GM23338 (cell line): ENCODE measurements around the gene FAT1. TPM values are rescaled to one million over a fixed set of nuclear protein-coding genes. Genes with fewer than 3 reads are reported as not detected.
A peak's percentile ranks its signal among the peaks of the same experiment; 100 is the strongest.

Experiments
- ATAC-seq: fragments of 200-7000 bp; cut with Tn5 transposase; 3 replicates; pipeline ENCODE4 v1.9.1; 2020
- DNase-seq: peaks from one replicate; pipeline ENCODE4 v3.0.0-alpha.2; 2015; ENCODE audit warnings: low spot score
- H2AFZ ChIP-seq: fragments of 200-600 bp; sonication (generic); 2 replicates; pipeline ENCODE4 v1.8.0; 2016; ENCODE audit warnings: antibody characterized with exemption, mild to moderate bottlenecking, moderate library complexity
- H3F3A ChIP-seq: fragments of 200-600 bp; sonication (generic); replicated peaks from 2 replicates; pipeline ENCODE4 v1.8.0; 2017; ENCODE audit warnings: antibody characterized with exemption, mixed run types, low read depth
- H3K27ac ChIP-seq: fragments of 200-600 bp; sonication (generic); 2 replicates; pipeline ENCODE4 v1.6.1; 2016; ENCODE audit warnings: low read depth
- H3K27me3 ChIP-seq: fragments of 200-600 bp; sonication (generic); 2 replicates; pipeline ENCODE4 v1.8.0; 2016; ENCODE audit warnings: mild to moderate bottlenecking, mixed run types, moderate library complexity; ENCODE audit not compliant: insufficient read depth
- H3K36me3 ChIP-seq: fragments of 200-600 bp; sonication (generic); 2 replicates; pipeline ENCODE4 v1.8.0; 2016; ENCODE audit warnings: mild to moderate bottlenecking; ENCODE audit not compliant: insufficient read depth
- H3K4me1 ChIP-seq: fragments of 200-600 bp; sonication (generic); 2 replicates; pipeline ENCODE4 v1.8.0; 2016; ENCODE audit warnings: mild to moderate bottlenecking, moderate library complexity; ENCODE audit not compliant: insufficient read depth
- H3K4me2 ChIP-seq: fragments of 200-600 bp; sonication (generic); 2 replicates; pipeline ENCODE4 v1.7.1; 2017; ENCODE audit warnings: mixed run types
- H3K4me3 ChIP-seq: fragments of 200-600 bp; sonication (generic); 2 replicates; pipeline ENCODE4 v1.6.1; 2016; ENCODE audit warnings: mixed run types
- H3K79me2 ChIP-seq: fragments of 200-600 bp; sonication (generic); replicated peaks from 2 replicates; pipeline ENCODE4 v1.8.0; 2017; ENCODE audit warnings: mild to moderate bottlenecking; ENCODE audit not compliant: insufficient read depth
- H3K9me2 ChIP-seq: fragments of 200-600 bp; sonication (generic); 2 replicates; pipeline ENCODE4 v1.8.0; 2017; ENCODE audit not compliant: insufficient read depth
- H4K20me1 ChIP-seq: fragments of 200-600 bp; sonication (generic); replicated peaks from 2 replicates; pipeline ENCODE4 v1.8.0; 2017; ENCODE audit warnings: mild to moderate bottlenecking; ENCODE audit not compliant: insufficient read depth
- H3K27ac Mint-ChIP-seq: 2 replicates; pipeline ENCODE4 v1.8.0; 2020; ENCODE audit warnings: inconsistent platforms, mild to moderate bottlenecking, moderate library complexity, mixed read lengths
- H3K27me3 Mint-ChIP-seq: 3 replicates; pipeline ENCODE4 v1.8.0; 2022; ENCODE audit warnings: low read depth, mild to moderate bottlenecking, moderate library complexity, mixed read lengths, inconsistent platforms; ENCODE audit not compliant: insufficient read depth, poor library complexity
- H3K36me3 Mint-ChIP-seq: 3 replicates; pipeline ENCODE4 v1.8.0; 2021; ENCODE audit warnings: low read depth, mild to moderate bottlenecking, inconsistent platforms, moderate library complexity, mixed read lengths
- H3K4me1 Mint-ChIP-seq: 3 replicates; pipeline ENCODE4 v1.8.0; 2020; ENCODE audit warnings: mild to moderate bottlenecking, inconsistent platforms, mixed read lengths
- H3K4me3 Mint-ChIP-seq: 3 replicates; pipeline ENCODE4 v1.8.0; 2021; ENCODE audit warnings: moderate library complexity, mild to moderate bottlenecking, inconsistent platforms, mixed read lengths
- H3K9me3 Mint-ChIP-seq: 3 replicates; pipeline ENCODE4 v1.8.0; 2020; ENCODE audit warnings: moderate library complexity, mild to moderate bottlenecking, inconsistent platforms, mixed read lengths
- CREB1 ChIP-seq: fragments of 250-450 bp; sonication (Bioruptor Pico); IDR thresholded peaks from 2 replicates; pipeline ENCODE4 v1.5.0; 2020; ENCODE audit warnings: low read depth, mild to moderate bottlenecking, moderate library complexity
- CTCF ChIP-seq, 2 experiments: fragments of 200-600 bp in 1 of 2; sonication (generic) in 1 of 2; conservative IDR thresholded peaks; 2 replicates each; pipeline versions ENCODE4 v1.5.1 to v1.6.1; 2016 to 2017; ENCODE audit warnings: antibody characterized with exemption in 2 of 2, low read depth in 2 of 2, mild to moderate bottlenecking in 2 of 2, moderate library complexity in 1 of 2
- ETS1 ChIP-seq: IDR thresholded peaks from 2 replicates; pipeline ENCODE4 v1.6.1; 2016; ENCODE audit warnings: antibody characterized with exemption
- EZH2 ChIP-seq: fragments of 200-600 bp; sonication (generic); IDR thresholded peaks from one replicate; pipeline ENCODE4 v1.8.0; 2017; ENCODE audit warnings: antibody characterized with exemption, mild to moderate bottlenecking, low read depth; ENCODE audit not compliant: unreplicated experiment
- JUNB ChIP-seq: IDR thresholded peaks from one replicate; pipeline ENCODE4 v1.6.1; 2016; ENCODE audit warnings: antibody characterized with exemption; ENCODE audit not compliant: unreplicated experiment
- REST ChIP-seq: IDR thresholded peaks from one replicate; pipeline ENCODE4 v1.6.1; 2018; ENCODE audit warnings: antibody characterized with exemption; ENCODE audit not compliant: unreplicated experiment
- STAT1 ChIP-seq: IDR thresholded peaks from one replicate; pipeline ENCODE4 v1.6.1; 2016; ENCODE audit warnings: antibody characterized with exemption; ENCODE audit not compliant: unreplicated experiment
- ZNF114 ChIP-seq: fragments of 250-450 bp; sonication (Bioruptor Pico); IDR thresholded peaks from 2 replicates; pipeline ENCODE4 v1.5.0; 2020; ENCODE audit warnings: mild to moderate bottlenecking, moderate library complexity
- ZNF331 ChIP-seq: fragments of 250-450 bp; sonication (Bioruptor Pico); IDR thresholded peaks from 2 replicates; pipeline ENCODE4 v1.5.0; 2020; ENCODE audit warnings: low read depth, mild to moderate bottlenecking, moderate library complexity
- polyA plus RNA-seq: library from polyadenylated mRNA; unstranded; fragments of >200 nt; fragmentation: Nextera tagmentation; extraction: Ambion mirVana; gene quantifications from 2 replicates; pipeline ENCODE4 v1.2.1, GENCODE V29; 2016
- total RNA-seq: library from RNA; depleted of rRNA; stranded (reverse); fragments of >200 nt; shearing (Covaris generic); gene quantifications from 2 replicates; pipeline ENCODE4 v1.2.3, GENCODE V29; 2014

The FAT1 gene
- total and polyA plus RNA-seq, 2 experiments from 2014 or later, result 37.6 to 137 TPM

GRCh38 chr4:186587416-186588018, 136.1 kb downstream of the FAT1 start:
- Mint-ChIP-seq H3K9me3 (peaks cover 5% of the 10 kb centered on the region), H3K36me3 (peaks cover 58% of the 10 kb centered on the region), H3K27me3 (no peaks in the 10 kb centered on the region), H3K27ac (no peak overlapping the region), H3K4me1 (peaks cover 10% of the 10 kb centered on the region; the same call in 2 of the 3 replicates), H3K4me3 (no peak overlapping the region)
- Histone ChIP-seq H3K4me2 (no peak overlapping the region), H4K20me1 (no peaks in the 10 kb centered on the region), H3K4me1 (no peaks in the 10 kb centered on the region; the same call in 1 of the 2 replicates), H3K27ac (no peak overlapping the region), H3K9me2 (no peaks in the 10 kb centered on the region), H3F3A (no peaks in the 10 kb centered on the region), H3K4me3 (no peak overlapping the region), H3K27me3 (no peaks in the 10 kb centered on the region), H2AFZ (no peak overlapping the region), H3K36me3 (peaks cover 17% of the 10 kb centered on the region; the same call in 1 of the 2 replicates), H3K79me2 (peaks cover 5% of the 10 kb centered on the region; the same call in 1 of the 2 replicates)
- ATAC-seq (peak; percentile 68), DNase-seq (peak; percentile 75)
- TF ChIP-seq CTCF (conservative IDR thresholded peaks at IDR 0.05; ENCODE audit: low read depth in 2 of 2) (peak; percentile 80 to 86), STAT1 (no peak)

GRCh38 chr4:186586205-186586604, 137.5 kb downstream of the FAT1 start:
- H3K27ac ChIP-seq, result no peak overlapping the region
- Mint-ChIP-seq H3K27me3 (no peaks in the 10 kb centered on the region), H3K9me3 (peaks cover 15% of the 10 kb centered on the region), H3K4me1 (peaks cover 9% of the 10 kb centered on the region; the same call in 2 of the 3 replicates), H3K27ac (no peak overlapping the region), H3K4me3 (no peak overlapping the region), H3K36me3 (peaks cover 65% of the 10 kb centered on the region)
- TF ChIP-seq CREB1, result no peak
- TF ChIP-seq ZNF114, result no peak
- TF ChIP-seq JUNB, result no peak
- H3F3A ChIP-seq, result no peaks in the 10 kb centered on the region
- peaks cover 5% of the 10 kb centered on the region; the same call in 1 of the 2 replicates for H3K79me2 ChIP-seq
- no peaks in the 10 kb centered on the region for H3K9me2 ChIP-seq
- DNase-seq (no peak), ATAC-seq (no peak)
- no peak overlapping the region for H3K4me2 ChIP-seq
- no peaks in the 10 kb centered on the region; the same call in 1 of the 2 replicates for H3K4me1 ChIP-seq
- no peak overlapping the region for H3K4me3 ChIP-seq
- peaks cover 18% of the 10 kb centered on the region; the same call in 1 of the 2 replicates for H3K36me3 ChIP-seq
- H3K27me3 ChIP-seq, result no peaks in the 10 kb centered on the region
- no peaks in the 10 kb centered on the region for H4K20me1 ChIP-seq
- no peak overlapping the region for H2AFZ ChIP-seq

GRCh38 chr4:186584912-186585311, 138.7 kb downstream of the FAT1 start:
- Histone ChIP-seq H2AFZ (no peak overlapping the region), H3K9me2 (no peaks in the 10 kb centered on the region), H3K36me3 (peaks cover 18% of the 10 kb centered on the region; the same call in 1 of the 2 replicates), H4K20me1 (no peaks in the 10 kb centered on the region), H3K27me3 (no peaks in the 10 kb centered on the region), H3K79me2 (peaks cover 5% of the 10 kb centered on the region; the same call in 1 of the 2 replicates), H3K4me3 (no peak overlapping the region), H3K4me2 (no peak overlapping the region), H3K27ac (no peak overlapping the region), H3F3A (no peaks in the 10 kb centered on the region), H3K4me1 (no peaks in the 10 kb centered on the region)
- Mint-ChIP-seq H3K9me3 (peaks cover 15% of the 10 kb centered on the region), H3K4me1 (no peaks in the 10 kb centered on the region), H3K36me3 (peaks cover 65% of the 10 kb centered on the region), H3K27ac (no peak overlapping the region), H3K4me3 (no peak overlapping the region), H3K27me3 (peaks cover 2% of the 10 kb centered on the region)
- no peak for ATAC-seq
- no peak for DNase-seq
- TF ChIP-seq CREB1 (no peak), EZH2 (no peak), ZNF331 (no peak), REST (no peak), STAT1 (no peak), CTCF (conservative IDR thresholded peaks at IDR 0.05; ENCODE audit: low read depth in 2 of 2) (no peak), JUNB (no peak), ZNF114 (no peak), ETS1 (no peak)
